ENCODE measurements around the gene NALCN.
A peak's percentile ranks its signal among the peaks of the same experiment; 100 is the strongest.

Gene NALCN

DNA sequence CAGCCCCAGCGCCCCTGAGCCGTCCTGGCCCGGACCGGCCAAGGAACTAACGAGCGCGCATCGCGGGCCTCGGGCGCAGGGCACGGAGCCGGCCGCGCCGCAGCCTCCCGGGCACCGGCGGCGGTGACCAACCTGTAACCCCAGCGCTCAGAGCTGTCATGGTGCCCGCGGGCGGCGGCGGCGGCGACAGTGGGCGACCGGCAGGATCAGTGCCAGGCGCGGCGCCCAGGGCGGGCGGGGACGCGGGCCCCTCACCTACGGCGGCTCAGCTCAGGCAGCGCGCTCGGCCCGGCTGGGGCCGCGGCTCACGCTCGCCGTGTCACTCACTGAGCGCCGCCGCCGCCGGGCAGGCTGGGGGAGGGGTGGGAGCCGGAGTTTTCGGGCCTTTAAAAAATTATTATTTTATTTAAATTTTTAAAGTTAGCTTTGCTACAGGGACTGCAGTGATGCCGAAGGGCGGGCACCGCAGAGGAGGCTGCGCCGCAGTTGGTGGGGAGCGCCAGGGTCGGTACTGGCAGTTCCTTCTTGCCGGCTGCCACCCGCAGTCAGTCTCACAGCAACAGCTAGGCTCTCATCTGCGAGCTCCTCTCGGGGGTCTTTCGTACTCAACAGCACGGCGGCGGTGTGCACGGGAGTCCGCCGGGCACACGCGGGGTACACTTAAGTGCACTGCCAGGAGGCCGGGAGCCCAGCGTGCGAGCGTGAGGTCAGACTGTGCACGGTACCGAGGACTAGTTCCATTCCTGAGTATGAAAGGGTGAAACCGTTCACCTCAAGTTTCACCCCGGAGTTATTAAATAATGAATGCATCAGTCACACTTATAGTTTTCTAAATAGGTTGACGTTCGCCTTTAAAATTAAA lies at the start of gene NALCN:
Gene NALCN, minus strand, starts transcription at position 328 of the 862 bp plus-strand sequence. CDS start 17,382 bp downstream, outside the sequence.
- peak; percentile 49 to 71 for DNase-seq

DNA sequence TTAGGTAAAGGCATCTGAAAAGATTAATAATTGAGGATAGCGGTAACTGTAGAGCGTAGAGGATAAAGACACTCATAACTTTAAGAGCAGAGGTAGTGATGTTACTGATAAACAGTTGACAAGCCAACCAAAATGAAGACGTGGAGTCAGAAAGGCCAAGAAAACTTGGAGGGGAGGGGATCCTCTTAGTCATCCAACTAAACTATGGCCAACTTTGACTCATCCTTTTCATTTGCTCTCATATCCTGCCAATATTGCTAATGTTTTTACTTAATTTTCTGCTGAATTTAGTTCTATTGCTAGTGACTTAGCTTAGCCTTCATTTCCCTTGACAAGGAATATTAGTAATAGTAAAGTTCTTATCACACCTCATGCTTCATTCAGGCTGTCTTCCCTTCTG lies 49.6 kb upstream of the NALCN start:
- DNase-seq: no peak

DNA sequence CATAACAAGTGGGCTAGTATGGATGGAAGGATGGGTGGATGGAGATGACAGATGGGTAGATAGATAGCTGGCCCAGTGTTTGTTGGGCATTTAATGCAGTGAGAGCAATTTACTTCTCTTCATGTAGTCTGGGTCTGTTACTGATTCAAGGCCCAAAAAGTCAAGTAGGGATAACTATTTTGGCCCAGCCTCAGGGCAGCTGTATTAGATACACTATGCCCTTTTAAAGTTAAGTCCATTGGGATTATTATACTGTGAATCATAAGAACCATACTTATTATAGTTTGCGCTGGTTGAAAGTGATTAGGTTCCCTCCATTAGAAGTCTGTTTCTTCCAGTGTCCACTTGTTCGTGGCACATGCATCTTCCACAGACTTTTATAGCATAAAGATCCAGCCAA lies 40.9 kb upstream of the NALCN start:
- DNase-seq: no peak

DNA sequence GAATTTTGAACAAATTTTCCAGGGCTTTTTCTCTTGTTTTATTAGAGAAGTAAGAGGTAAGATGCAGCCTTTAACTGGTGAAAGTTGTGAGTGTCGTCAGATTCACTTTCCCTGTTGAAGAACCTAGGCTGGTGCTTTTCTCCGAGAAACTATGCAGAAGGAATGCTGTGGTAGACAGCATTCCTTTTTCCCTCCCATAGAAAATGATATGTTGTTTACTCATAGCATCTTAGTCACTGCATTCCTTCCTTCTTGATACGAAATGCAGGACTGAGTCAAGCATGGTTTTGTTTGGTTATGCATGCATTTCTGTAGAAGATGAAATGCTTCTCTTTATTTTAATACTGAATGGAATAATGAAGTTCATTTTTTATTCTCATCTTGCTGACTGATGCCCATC lies 39.6 kb upstream of the NALCN start:
- no peak for DNase-seq

DNA sequence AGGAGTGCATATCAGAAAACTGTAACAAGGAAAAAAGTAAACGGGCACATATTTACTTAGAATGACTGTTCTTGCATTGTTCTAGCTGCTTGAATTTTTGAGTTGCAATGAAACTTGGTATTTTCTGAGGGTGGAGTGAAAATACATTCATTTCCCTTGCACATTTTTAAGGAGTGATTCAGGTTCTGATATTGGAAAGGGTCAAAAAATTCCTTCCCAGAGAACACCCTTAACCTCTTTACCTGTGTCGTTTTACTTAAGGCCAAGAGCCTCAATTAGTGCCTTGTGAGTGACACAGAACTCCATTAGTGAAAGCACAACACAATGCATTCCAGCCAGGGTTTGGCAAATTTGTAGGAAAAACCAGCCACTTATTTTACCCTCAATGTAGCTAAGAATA lies 38.5 kb upstream of the NALCN start:
- no peak for DNase-seq

DNA sequence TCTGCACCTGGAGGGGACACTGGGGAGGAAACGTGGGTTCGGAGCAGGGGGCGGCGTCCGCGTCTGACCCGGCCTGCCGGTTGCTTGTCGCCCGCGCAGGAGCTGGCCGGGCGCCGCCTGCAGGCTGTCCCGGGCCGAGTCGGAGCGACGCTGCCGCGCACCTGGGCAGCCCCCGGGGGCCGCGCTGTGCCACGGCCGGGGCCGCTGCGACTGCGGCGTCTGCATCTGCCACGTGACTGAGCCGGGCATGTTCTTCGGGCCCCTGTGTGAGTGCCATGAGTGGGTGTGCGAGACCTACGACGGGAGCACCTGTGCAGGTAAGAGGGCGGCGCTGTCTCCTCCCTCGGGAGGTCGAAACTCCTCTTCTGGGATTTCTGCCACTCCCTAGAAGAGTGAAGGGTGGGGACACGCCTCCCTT lies 37.5 kb upstream of the NALCN start:
- no peak for DNase-seq

DNA sequence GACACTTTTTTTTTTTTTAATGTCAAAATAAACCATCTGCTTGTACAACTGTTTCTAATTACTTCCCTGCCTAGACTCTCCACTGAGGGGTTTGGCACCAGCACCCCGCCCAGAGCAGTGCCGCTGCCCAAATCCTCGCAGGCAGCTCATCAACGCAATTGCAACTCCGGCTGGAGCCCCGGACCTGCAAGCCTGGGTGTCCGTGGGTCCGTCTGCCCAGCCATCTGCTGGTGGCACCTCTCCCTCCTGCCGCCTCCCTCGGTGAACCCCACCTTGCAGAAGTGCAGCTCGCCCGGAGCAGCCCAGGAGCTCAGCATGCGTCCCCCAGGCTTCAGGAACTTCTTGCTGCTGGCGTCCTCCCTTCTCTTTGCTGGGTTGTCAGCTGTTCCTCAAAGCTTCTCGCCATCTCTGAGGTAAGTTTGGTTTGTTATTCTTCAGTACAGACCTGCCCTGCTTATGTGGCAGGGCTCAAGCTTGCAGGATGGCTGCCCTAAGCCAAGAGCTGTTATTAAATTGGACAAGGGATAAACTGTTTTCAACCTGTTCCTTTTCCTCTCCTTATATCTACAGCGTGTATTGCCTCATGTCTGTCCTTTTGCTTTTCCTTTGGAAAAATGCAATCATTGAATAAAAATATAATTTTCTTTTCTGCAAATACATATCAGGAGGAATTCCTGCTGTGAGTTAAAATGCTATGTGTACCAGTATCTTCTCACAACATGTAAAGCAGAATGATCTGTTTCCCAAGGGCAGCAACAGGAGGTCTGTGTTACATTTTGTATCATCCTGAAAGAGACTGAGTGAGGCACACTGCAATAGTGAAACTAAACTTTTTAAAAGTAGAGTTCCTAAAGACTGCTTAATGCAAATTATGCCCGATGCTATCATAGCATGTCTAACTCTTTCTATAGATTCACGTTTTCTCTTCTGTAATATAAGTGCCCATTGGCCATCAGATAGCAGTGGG lies 36.5 kb upstream of the NALCN start, which contains the start of gene ITGBL1:
Gene ITGBL1, plus strand, starts transcription at position 157 of the 967 bp plus-strand sequence. Its CDS starts 159 bp downstream, at position 316.
- DNase-seq: peak in 1 of 2 donors; percentile 12

DNA sequence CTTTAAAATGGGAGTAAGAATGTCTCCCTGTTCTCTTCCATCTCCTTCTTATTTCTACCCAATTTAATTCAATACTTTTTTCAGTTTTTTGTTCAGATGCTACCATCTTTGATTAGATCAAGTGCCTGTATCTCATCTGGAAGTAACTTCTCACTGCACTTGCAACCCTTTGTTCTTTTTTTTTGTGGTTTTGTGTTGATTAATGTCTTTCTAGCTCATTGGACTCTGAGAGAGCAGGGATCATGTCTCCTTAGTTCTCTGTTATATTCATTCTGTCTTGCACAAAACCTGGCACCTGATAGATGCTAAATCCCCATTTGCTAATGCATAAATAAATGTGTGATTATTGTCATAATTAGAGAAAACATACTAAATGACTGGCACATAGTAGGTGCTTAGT lies 35.3 kb upstream of the NALCN start:
- no peak for DNase-seq

DNA sequence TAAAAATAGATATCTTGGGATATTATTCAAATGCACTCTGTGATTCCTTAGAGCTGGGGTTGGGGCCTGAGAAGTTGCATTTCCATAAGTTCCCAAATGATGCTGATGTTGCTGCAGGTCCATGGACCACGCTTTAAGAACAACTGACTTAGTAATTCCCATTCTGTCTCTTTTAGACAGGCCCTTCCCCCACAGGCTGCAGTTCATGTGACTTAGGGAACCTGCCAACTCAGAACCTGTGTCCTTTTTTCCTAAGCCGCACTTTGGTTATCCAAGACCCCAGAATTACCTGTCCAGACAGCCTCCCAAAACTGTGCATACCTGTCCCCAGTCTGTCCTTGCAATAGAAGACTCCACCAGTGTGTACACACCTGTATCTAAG lies 34.4 kb upstream of the NALCN start:
- DNase-seq: no peak

DNA sequence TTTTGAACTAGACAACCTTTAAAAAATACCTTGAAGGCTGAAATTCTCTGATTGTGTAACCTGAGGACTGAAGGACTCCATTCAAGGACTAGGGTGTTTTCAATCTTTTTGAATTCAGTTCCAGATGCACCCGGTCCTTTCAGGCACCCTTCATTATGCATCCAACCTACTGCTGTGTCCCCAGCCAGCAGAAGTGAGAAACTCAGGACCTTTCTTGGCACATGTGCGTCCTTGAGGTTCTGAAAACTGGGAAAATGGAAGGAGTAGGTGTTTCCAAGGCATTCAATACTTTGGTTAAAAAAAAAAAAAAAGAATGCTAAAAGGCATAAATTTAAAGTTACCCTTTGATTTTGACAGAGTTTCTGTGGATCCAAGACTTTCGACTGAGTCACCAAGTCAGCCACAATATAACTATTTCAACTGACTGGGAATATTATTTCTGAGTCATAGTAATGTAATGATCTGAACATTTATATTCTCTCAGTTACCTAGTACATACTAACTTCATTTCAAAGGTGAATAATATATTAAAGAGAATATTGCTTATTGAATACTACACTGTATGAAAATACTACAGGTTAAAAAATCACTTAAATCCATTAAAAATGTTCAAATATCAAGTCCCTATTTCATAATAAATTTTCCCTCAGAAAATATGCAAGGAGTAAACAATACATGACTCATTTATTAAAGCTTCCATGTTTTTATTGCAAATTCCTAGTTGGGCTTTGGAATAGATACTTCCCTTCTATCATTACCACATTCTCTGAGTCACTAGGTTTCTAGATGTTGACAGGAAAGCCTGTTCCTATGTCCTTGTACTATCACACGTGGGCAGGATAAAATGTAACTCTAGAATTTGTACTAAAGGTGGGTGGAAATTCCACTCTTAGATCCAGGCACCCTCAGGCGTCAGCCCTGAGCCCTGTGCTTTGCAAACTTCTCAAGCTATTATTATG lies 33.8 kb upstream of the NALCN start:
- no peak for DNase-seq

DNA sequence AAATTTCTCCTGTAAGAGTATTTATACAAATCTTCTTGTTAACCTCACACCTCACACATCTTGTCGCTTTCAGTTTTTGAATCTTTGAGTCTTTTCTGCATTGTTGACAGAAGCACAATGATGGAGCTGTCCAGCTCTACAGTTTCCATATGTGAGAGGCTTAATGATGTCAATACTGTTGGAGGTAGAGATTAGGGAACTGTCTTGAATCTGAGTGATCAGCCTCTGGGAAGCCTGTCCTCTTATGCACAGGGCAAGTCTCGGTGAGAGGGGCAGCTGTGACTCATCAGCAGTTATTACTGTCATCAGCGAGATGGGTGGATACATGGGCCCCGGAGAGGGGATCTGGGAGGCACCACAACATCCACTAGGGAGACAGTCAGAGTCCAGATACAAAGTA lies 31.5 kb upstream of the NALCN start:
- DNase-seq: no peak

DNA sequence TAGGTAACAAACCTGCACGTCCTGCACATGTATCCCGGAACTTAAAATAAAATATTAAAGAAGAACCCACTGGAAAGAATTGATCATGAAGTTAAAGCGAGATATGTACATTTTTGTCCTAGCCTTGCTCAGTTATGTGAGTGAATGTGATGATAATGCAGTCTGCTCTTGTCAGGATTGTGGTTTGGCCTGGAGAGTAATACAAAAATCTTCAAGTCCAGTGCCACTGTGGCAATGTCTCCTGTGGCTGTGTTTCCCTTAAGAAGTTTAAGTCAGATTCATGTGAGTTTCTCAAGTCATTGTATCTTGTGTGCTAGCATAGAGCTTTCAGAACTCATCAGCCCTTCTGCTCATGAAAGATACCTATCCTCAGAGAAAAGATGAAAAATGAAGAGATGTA lies 18.2 kb upstream of the NALCN start:
- DNase-seq: no peak

DNA sequence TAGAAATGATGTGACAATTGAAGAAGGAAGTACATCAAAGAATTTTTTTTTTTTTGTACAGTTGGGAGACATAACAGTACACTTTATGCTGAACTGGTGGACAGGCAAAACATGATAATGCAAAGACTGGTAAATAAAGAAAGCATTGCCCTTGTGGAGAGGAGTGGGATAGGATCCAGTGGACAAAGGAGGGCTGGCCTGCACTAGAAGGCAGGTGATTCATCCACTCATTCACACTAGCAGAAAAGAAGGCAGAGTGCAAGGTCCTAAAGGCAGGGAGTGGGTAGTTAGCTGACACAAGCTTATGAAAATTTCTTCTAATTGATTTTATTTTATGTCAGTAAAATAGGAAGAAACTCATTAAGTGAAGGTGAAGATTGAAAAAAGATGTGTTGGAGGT lies 17.6 kb upstream of the NALCN start:
- DNase-seq: no peak

DNA sequence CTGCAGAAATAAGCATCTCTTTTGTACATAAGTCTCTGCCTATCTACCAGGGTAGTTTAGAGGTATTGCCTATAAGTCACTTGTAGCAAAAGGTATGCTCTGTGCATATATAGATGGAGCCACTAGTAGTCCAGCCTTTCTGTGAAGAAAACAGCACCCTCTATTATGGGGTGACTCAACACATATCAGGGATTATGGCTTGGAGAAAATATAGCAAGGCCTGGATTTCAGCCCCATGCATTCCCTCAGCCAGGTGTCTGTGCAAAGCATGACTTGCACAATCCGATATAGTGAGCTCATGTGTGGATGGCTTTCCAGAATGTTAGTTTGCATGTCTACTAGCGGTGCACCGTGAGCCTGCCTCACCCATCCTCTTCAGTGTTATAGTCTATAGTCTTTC lies 13.4 kb upstream of the NALCN start:
- DNase-seq: no peak

DNA sequence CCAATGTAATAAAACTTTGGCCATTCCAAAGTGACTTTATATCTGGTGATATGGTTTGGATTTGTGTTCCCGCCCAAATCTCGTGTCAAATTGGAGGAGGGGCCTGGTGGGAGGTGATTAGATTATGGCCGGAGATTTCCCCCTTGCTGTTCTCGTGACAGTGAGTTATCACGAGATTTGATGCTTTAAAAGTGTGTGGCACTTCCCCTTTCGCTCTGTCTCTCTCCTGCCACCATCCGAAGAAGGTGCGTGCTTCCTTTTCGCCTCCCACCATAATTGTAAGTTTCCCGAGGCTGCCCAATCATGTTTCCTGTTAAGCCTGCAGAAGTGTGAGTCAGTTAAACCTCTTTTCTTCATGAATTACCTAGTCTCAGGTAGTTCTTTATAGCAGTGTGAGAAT lies 9.3 kb upstream of the NALCN start:
- DNase-seq: no peak

DNA sequence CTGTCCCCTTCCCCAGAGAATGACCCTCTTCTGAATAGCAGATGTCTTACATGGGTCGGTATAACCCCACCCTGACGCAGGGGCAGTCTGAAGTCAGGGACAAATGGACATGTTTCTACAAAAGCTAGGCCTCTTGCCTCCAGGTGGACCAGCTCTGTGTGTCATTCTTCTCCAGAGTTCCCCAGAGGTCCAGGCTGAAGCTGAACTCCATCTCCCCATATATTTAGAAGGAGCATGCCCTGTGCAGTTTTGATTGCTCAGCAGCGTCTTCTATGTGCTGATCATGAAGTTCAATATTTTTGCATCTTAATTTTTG lies 8.8 kb upstream of the NALCN start:
- DNase-seq: peak in 1 of 2 donors; percentile 24

DNA sequence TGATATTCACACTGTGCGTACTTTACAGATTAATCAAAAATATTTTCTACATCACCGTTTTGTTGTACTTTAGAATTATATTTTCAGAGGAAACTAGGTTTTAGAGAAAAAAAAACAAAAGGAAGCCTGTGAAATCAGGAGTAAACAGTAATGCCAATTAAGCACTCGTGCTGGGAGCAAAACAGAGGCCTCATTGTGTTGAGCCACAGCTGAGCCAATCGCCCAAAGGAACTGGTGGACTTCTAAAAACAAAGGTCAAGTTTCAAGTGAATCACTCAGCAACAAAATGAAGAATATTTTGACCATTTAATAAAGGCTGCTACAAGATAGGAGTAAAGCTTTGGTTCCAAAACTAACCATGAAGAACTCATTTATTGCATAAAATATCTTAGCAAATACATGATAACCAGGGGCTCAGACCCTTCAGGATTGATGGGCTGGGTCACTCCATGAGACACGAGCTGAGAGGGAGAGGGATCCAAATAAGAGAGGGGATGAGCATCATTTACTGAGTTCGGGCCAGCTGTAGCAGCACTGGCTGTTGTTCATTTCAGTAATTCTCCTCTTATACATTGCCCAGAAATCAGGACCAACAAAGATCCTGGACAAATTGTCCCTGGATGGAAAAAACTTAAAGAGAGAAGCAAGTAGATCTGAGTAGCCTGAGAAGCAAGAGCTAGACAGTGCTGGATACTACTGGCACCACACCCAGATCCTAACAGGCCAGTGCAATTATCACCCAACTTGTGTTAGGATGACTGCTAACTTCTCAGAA lies 8.3 kb upstream of the NALCN start:
- DNase-seq: peak; percentile 59 to 84

DNA sequence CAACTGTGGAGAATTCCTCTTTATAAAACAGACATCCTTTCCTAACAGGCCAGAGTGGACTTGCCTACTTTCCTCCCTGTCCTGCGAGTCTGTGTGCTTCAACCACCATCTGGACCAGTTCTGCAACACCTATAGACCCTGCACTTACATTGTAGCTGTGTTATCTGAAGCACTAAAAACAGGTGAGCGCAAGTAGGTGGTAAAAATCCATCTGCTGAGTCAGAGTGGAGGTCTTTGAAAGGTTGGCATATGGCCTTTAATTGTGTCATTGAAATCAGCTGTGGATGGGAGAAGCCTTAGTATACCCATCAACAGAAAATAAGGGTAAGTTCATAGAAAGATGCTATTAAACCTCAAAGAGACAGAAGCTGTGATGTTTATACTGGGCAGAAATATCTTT lies 7.6 kb upstream of the NALCN start:
- DNase-seq: peak in 1 of 2 donors; percentile 38

DNA sequence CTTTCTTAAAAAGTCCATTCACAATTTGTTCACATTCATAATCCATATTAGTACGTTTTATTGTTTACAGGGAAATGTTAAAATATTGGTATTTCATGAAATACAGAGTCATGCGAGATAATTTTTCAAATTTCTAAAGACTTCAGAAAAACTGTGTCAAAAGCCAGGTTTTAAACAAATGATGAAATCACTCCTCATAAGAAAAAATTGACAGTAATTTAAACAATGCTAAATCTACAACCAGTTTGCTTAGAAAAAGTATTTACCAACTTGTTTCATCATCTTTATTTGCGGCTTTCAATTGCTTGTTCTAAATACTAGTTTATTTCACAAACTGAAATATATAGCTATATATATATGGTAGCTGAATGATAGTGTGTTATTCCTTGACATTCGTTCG lies 1.2 kb upstream of the NALCN start:
- no peak for DNase-seq

DNA sequence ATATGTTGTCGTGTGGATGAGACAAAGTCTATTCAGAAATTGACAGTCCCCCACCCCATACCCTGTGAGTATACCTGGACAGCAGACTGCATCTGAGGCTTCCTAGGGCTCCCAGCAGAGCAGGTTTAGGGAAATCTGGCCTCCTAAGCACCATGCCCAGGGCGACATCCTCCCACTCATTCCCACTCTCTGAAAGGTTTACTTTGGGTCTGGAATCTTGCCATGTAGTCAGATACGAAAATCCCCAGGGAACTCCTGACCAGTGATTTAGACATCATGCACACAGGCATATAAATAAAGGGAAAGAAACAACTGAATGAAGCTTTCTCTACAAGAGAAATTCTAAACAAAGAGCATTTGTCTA lies 717 bp upstream of the NALCN start:
- DNase-seq: no peak

DNA sequence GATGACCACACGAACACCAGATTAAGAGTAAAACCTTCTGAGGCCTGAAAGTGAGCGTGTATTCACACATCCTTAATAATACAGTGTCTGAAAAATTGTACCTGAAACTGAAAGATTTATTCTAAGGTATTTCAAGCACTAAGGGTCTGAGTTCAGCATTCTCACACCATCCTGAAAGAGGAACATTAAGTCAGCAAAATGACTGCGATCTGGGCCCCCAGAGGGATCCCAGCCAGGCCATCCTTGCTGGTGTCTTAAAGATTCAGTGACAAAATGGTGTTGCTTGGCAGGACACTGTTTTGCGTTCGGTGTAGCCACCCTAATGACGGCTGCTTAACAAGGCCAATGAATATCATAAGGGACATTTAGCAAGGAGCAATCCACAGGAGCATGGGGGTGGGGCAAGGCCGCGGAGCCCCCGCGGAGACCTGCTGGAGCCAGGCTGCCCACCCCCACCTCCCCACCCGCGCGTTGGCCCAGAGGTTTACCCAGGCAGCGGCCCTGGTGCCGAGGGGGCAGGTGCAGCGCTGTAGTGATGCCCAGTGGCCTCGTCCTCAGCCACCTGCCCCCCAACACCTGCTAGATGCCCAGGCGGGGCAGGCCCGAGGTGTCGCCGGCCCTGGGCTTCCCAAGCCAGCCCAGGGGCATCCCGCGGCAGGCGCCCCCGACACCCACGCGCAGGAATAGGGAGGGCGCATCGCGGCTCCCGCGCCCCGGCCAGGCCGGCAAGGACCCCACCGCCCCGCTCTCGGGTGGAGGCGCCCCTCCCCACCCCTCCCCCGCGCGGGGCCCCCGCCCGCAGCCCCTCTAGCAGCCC lies 742 bp downstream of the NALCN start:
- peak in 1 of 2 donors; percentile 69 for DNase-seq
